GM21515 (cell line): Measurements from ENCODE around the gene TMOD4.
"Not testable (repeated sequence)": the region's sequence is repeated elsewhere in the genome, so short reads cannot be mapped to it uniquely, and the experiment has no call there.

Experiments
- ATAC-seq: cut with Tn5 transposase; IDR thresholded peaks from one replicate; pipeline ENCODE4 v1.9.1; 2021; ENCODE audit not compliant: unreplicated experiment

The TMOD4 gene

GRCh38 chr1:151175863-151176262 lies at the start of gene TMOD4:
Gene TMOD4, minus strand, starts transcription at chr1:151175981. Its CDS starts 1,106 bp downstream, at chr1:151174875.
- no peak for ATAC-seq

GRCh38 chr1:151222130-151222529 lies 46.3 kb upstream of the TMOD4 start:
- ATAC-seq = no peak

GRCh38 chr1:151221616-151222015 lies 45.8 kb upstream of the TMOD4 start:
- no peak for ATAC-seq

- no peak for ATAC-seq
Observed at GRCh38 chr1:151213560-151213959, 37.8 kb upstream of the TMOD4 start.

GRCh38 chr1:151211972-151212705 lies 36.4 kb upstream of the TMOD4 start:
- ATAC-seq = no peak

GRCh38 chr1:151210830-151211229 lies 35.0 kb upstream of the TMOD4 start:
- ATAC-seq = no peak

GRCh38 chr1:151205381-151205965 lies 29.7 kb upstream of the TMOD4 start:
- not testable (repeated sequence) for ATAC-seq

- ATAC-seq = no peak
Observed at GRCh38 chr1:151199873-151200581, 24.2 kb upstream of the TMOD4 start.

GRCh38 chr1:151198254-151199127 lies 22.7 kb upstream of the TMOD4 start, which contains the start of gene PIP5K1A:
Gene PIP5K1A, plus strand, starts transcription at chr1:151198552. Its CDS starts 445 bp downstream, at chr1:151198997.
- peak; percentile 76 for ATAC-seq

- ATAC-seq = no peak
Observed at GRCh38 chr1:151197863-151198253, 22.1 kb upstream of the TMOD4 start.

GRCh38 chr1:151196292-151196800 lies 20.6 kb upstream of the TMOD4 start:
- ATAC-seq = no peak

GRCh38 chr1:151194894-151195594 lies 19.3 kb upstream of the TMOD4 start:
- not testable (repeated sequence) for ATAC-seq

GRCh38 chr1:151193856-151194255 lies 18.1 kb upstream of the TMOD4 start:
- no peak for ATAC-seq

GRCh38 chr1:151193304-151193703 lies 17.5 kb upstream of the TMOD4 start:
- ATAC-seq = no peak

- no peak for ATAC-seq
Observed at GRCh38 chr1:151192047-151192446, 16.3 kb upstream of the TMOD4 start.

- peak; percentile 77 for ATAC-seq
Observed at GRCh38 chr1:151189637-151190445, 14.1 kb upstream of the TMOD4 start, which contains the start of gene VPS72. Gene VPS72, minus strand, starts transcription at chr1:151190197. Its CDS starts 76 bp downstream, at chr1:151190121.

- not testable (repeated sequence) for ATAC-seq
Observed at GRCh38 chr1:151188667-151189066, 12.9 kb upstream of the TMOD4 start.

- ATAC-seq = no peak
Observed at GRCh38 chr1:151187205-151187604, 11.4 kb upstream of the TMOD4 start.

- no peak for ATAC-seq
Observed at GRCh38 chr1:151184211-151184610, 8.4 kb upstream of the TMOD4 start.
